GM21447 (cell line): Measurements from ENCODE around the gene GALNT12.

ENCODE experiments used
- ATAC-seq: cut with Tn5 transposase; IDR thresholded peaks from one replicate; pipeline ENCODE4 v1.9.1; 2021; ENCODE audit not compliant: unreplicated experiment

Gene GALNT12

GRCh38 chr9:98877311-98877710, 69.8 kb downstream of the GALNT12 start:
- ATAC-seq: no peak

- ATAC-seq: no peak
Measured at GRCh38 chr9:98879094-98879962, 71.9 kb downstream of the GALNT12 start.

GRCh38 chr9:98879963-98880310, 72.5 kb downstream of the GALNT12 start:
- no peak for ATAC-seq

GRCh38 chr9:98880311-98881015, 73.0 kb downstream of the GALNT12 start:
- no peak for ATAC-seq

- no peak for ATAC-seq
Measured at GRCh38 chr9:98881356-98881755, 73.9 kb downstream of the GALNT12 start.

GRCh38 chr9:98881836-98882568, 74.5 kb downstream of the GALNT12 start:
- no peak for ATAC-seq

- ATAC-seq: no peak
Measured at GRCh38 chr9:98882569-98882923, 75.1 kb downstream of the GALNT12 start.

GRCh38 chr9:98883276-98883675, 75.8 kb downstream of the GALNT12 start:
- no peak for ATAC-seq

- ATAC-seq: no peak
Measured at GRCh38 chr9:98884849-98885248, 77.4 kb downstream of the GALNT12 start.

- ATAC-seq: no peak
Measured at GRCh38 chr9:98885575-98886295, 78.3 kb downstream of the GALNT12 start.

GRCh38 chr9:98886691-98887229, 79.3 kb downstream of the GALNT12 start:
- ATAC-seq: no peak

GRCh38 chr9:98887918-98888510, 80.5 kb downstream of the GALNT12 start:
- no peak for ATAC-seq

GRCh38 chr9:98888801-98889421, 81.4 kb downstream of the GALNT12 start:
- no peak for ATAC-seq

GRCh38 chr9:98890256-98890655, 82.8 kb downstream of the GALNT12 start:
- no peak for ATAC-seq

- ATAC-seq: no peak
Measured at GRCh38 chr9:98892288-98892687, 84.8 kb downstream of the GALNT12 start.

GRCh38 chr9:98892690-98893089, 85.2 kb downstream of the GALNT12 start:
- ATAC-seq: no peak

GRCh38 chr9:98894171-98894570, 86.7 kb downstream of the GALNT12 start:
- no peak for ATAC-seq

GRCh38 chr9:98894761-98895160, 87.3 kb downstream of the GALNT12 start:
- ATAC-seq: no peak

GRCh38 chr9:98896632-98897031, 89.2 kb downstream of the GALNT12 start:
- ATAC-seq: no peak

GRCh38 chr9:98897745-98898144, 90.3 kb downstream of the GALNT12 start:
- no peak for ATAC-seq
